Activated CD4-positive, alpha-beta T cell treated with anti-CD3 and anti-CD28 coated beads, Interleukin-2, amount 50 U/mL, for 4 hours (primary cell): ENCODE results near the gene SCAMP4.

ENCODE experiments used
- DNase-seq, 2 experiments: peaks; one replicate each; pipeline ENCODE4 v3.0.0-alpha.2; 2020

The SCAMP4 gene

DNA sequence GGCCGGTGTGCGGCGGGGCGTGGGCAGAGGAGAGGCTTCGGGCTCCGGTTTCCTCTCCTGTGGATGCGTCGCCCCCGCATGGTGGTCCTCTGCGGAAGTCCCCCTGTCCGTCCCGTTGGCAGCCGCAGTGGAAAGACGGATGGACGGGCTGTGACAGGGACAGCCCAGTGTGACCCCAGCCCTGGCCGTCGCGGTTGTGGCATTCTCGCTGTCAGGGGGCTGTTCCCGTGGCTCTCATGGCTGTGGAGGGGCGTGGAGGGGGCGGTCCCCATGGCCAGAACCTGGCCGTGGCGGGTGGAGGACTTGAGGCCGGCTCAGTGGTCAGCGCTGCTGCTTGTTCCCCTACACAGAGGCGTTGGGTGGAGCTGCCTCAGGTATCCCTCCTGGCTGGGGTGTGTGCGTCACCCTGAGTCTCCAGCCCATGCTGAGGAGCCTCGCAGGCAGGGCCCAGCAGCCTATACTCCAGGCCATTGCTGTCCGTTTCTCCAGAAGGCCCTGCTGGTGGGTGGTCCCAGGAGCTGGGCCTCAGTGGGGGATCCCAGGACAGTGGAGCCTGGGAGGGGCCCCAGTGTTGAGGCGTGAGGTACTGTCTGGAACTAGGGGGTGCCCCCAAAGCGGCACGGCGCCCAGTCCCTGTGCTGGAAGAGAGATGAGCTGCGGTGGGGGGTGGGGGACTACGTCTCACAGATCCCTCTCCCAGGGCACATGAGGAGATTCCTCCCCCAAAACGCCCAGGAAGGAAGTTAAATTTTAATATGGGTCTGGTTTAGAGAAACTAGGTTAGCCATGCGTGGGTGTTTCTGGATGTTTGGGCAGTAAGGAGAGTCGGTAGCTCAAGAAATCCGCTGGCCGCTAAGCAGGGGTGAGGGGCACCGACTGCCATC is 56.0 kb downstream of the SCAMP4 start:
- no peak for DNase-seq

GRCh38 chr19:1962674-1963073 is 57.5 kb downstream of the SCAMP4 start:
- DNase-seq, result no peak

GRCh38 chr19:1967087-1967608 is 61.9 kb downstream of the SCAMP4 start:
- no peak for DNase-seq

DNA sequence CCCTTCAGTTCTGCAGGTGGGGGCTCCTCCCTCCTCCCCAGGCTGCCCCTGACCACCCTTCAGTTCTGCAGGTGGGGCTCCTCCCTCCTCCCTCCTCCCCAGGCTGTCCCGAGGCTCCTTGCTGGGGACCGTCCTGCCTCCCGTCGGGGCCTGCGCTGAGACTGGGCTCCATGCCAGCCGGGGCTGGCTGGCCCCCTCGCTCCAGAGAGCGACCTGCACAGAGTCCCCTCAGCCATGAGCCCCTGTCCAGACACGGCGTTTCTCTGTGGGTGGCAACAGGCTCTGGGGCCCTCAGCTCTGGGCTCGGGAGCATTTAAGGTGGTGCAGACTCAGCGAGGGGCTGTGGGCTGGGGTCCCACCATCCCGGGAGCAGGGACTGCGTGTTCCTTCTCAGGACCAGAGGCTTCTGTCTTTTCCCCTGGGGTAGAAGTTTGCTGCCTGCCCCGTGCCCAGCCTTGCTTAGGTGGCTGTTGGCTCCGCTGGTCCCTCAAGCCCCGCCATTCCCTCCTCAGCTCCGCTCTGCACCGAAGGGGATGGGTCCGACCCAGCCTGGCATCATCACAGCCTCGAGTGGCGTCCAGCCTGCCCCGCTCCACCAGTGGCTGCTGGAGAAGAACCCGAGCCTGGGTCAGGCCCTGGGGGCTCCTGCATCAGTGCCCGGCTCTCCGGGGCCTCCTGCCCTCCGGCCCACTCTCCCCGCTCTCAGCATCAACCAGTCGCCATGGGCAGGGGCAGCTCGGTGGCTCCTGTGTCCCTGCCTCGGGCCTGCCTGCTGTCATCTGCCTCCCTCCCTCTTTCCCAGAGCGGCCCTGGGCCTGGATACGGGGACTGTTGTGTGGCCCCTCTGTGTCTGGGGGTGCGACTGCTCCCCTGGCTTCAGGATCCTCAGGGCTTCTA is 63.3 kb downstream of the SCAMP4 start:
- DNase-seq, result no peak

- no peak for DNase-seq
Observed at GRCh38 chr19:1969176-1970002, 64.2 kb downstream of the SCAMP4 start.

- DNase-seq, result no peak
Observed at GRCh38 chr19:1970003-1970805, 65.0 kb downstream of the SCAMP4 start.

- DNase-seq, result no peak
Observed at GRCh38 chr19:1970806-1971502, 65.8 kb downstream of the SCAMP4 start.

DNA sequence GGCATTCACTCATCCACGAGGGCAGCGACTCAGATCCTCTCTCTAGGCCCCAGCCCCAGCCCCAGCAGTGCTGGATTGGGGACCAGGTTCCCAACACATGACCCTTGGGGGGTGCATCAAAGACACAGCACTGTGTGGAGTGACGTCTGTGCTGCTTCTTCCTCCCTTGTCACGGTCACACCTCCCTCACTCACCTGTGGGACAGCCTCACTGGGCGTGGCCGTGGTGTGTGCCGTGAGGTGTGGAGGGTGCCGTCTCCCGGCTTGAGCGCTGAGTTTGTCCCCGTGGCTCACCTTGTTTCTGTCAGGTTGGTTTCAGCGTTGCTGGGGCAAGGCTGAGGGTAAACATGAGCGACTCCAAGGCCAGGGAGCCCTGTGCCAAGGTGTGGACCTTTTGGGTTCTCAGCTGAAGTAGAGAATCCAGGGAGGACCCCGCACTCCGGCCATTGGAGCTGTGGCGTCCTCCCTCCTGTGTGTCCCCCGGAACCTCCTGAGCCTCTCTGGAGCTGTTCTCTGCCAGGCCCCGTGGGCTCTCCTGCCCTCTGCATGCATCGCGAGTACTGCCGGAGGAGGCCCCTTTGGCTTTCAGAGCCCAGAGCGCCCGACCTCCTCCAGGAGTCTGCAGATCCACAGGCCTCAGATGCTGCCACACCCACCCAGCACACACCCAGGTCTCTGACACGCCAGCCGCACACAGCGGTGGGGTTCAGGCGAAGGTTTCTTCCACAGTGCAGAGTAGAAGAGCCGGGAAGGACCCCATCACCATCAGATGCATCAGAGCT is 69.4 kb downstream of the SCAMP4 start:
- no peak for DNase-seq

DNA sequence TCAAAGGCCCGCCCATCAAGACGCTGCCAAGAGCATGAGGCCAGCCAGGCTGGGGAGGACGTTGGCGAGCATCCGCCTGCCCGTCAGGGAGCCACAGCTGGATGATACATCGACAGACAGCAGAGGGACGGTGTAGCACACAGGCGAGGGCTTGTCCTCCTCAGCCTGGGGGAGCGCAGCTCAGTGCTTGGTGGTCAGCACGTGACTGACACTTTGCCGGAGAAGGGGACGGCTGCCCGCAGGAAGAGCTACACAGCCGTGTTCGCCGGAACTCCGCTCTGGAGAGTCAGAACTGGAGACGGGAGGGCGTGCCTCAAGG is 69.9 kb downstream of the SCAMP4 start:
- no peak for DNase-seq
